GM18520 (cell line): ENCODE data around the gene NKIRAS1.
"Not testable (repeated sequence)": the region's sequence is repeated elsewhere in the genome, so short reads cannot be mapped to it uniquely, and the experiment has no call there.

ENCODE experiments used
- ATAC-seq: cut with Tn5 transposase; IDR thresholded peaks from one replicate; pipeline ENCODE4 v1.9.1; 2021; ENCODE audit not compliant: unreplicated experiment

NKIRAS1 gene

GRCh38 chr3:23872330-23872729 is 44.5 kb downstream of the NKIRAS1 start:
- no peak for ATAC-seq

GRCh38 chr3:23871361-23871760 is 45.4 kb downstream of the NKIRAS1 start:
- not testable (repeated sequence) for ATAC-seq

- ATAC-seq: not testable (repeated sequence)
These were observed 46.1 kb downstream of the NKIRAS1 start for GRCh38 chr3:23870663-23871043.

GRCh38 chr3:23869977-23870662 is 46.7 kb downstream of the NKIRAS1 start:
- no peak for ATAC-seq

GRCh38 chr3:23867838-23868237 is 49.0 kb downstream of the NKIRAS1 start:
- no peak for ATAC-seq

- ATAC-seq: no peak
These were observed 49.4 kb downstream of the NKIRAS1 start for GRCh38 chr3:23867400-23867799.

- peak; percentile 96 for ATAC-seq
These were observed 51.0 kb downstream of the NKIRAS1 start for GRCh38 chr3:23865595-23866396.

GRCh38 chr3:23864931-23865330 is 51.9 kb downstream of the NKIRAS1 start:
- ATAC-seq: no peak

GRCh38 chr3:23863060-23863459 is 53.7 kb downstream of the NKIRAS1 start:
- no peak for ATAC-seq

GRCh38 chr3:23861689-23862088 is 55.1 kb downstream of the NKIRAS1 start:
- no peak for ATAC-seq

GRCh38 chr3:23859839-23860382 is 56.9 kb downstream of the NKIRAS1 start:
- no peak for ATAC-seq

- ATAC-seq: no peak
These were observed 57.6 kb downstream of the NKIRAS1 start for GRCh38 chr3:23859012-23859743.

- ATAC-seq: no peak
These were observed 60.5 kb downstream of the NKIRAS1 start for GRCh38 chr3:23856286-23856685.

- ATAC-seq: not testable (repeated sequence)
These were observed 67.3 kb downstream of the NKIRAS1 start for GRCh38 chr3:23849462-23849861.

- ATAC-seq: no peak
These were observed 71.2 kb downstream of the NKIRAS1 start for GRCh38 chr3:23845326-23846216.

GRCh38 chr3:23843869-23844268 is 72.9 kb downstream of the NKIRAS1 start:
- ATAC-seq: no peak
